ENCODE data around the gene TENM4.

Gene TENM4

DNA sequence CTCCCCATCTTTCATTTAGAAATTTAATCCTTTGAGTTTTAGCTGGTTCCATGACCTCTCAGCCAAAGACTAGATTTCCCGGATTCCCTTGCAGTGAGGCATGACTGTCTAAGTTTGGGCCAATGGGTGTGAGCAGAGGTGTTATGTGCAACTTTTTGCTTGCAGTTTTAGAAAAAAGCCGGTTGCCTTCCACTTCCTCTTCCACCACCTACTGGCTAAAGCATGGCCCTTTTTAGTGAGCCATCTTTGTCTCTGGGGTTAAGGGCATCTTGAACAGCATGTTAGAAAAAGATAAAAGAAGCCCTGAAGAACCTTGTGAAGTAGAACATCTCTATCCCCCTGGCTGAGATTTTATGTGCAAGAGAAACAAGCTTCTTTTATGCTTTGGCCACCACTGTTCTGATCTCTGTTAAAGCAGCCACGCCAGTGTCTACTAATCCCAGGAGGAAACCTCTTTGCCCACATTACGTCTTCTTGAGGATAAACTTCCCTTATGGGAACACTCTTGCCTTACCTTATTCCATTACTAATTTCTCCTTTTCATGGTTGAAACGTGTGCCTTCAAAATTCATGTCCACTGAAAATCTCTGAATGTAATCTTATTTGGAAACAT, 279.9 kb downstream of the TENM4 start:
- no peak for DNase-seq

- no peak for DNase-seq
Measured at GRCh38 chr11:79159657-79160450, 281.0 kb downstream of the TENM4 start.

- DNase-seq, result no peak
Measured at GRCh38 chr11:79157738-79158137, 283.1 kb downstream of the TENM4 start.

- no peak for DNase-seq
Measured at GRCh38 chr11:79156031-79156430, 284.8 kb downstream of the TENM4 start.

DNA sequence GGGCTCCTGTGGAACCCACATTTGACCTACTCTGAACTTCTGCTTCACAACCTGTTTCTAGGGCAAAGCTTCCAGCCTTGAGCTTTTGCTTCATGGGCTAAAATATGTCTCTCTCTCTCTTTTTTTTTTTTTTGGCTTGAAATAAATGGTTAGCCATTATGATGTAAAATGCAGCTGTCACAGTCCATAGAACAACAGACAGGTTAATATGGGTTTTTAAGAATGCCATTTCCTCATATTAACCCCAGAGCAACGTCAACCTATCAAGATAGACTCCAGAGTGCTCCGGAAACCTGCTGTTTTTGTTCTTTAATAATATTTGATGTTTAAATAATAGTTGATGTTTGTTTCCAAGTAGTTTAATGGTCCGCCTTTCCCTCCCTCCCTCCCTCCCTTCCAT, 285.6 kb downstream of the TENM4 start:
- DNase-seq, result no peak

GRCh38 chr11:79152511-79152910, 288.3 kb downstream of the TENM4 start:
- DNase-seq, result no peak

DNA sequence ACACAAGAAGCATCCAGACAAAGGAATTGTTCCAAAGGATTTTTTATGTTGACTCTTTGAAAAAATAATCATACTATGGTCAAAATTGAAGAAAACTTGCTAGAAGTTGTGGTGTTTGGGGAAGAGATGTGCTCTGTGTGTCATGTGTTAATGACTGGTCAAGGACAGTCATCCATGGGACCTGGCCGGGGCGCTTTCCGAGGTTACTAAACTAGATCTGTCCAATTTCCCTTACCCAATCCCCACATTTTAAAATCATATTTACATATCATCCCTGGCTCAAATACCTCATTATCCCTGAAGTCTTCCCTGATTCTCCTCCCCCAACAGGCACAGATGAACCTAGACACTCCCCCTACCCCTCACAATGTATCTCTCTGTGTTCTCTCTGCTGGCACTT, 289.4 kb downstream of the TENM4 start:
- no peak for DNase-seq

GRCh38 chr11:79150966-79151365, 289.9 kb downstream of the TENM4 start:
- no peak for DNase-seq

DNA sequence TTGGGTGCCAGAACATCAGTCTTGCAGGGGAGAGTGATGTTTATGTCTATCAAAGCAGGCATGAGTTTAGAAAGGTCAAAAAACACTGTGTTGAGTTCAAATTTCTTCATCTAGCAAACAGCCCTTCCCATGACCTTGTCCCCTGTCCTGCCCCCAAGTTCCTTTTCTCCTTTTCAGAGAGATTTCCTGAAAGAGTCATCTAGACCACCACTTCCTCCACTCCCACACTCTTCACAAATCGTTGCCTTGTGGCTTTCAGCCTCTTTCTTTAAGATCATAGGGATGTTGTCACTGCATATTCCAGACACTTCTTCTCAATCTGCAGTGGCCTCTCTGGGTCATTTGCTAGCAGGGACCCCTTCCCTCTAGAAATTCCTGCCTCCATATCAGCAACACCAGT, 290.5 kb downstream of the TENM4 start:
- no peak for DNase-seq

DNA sequence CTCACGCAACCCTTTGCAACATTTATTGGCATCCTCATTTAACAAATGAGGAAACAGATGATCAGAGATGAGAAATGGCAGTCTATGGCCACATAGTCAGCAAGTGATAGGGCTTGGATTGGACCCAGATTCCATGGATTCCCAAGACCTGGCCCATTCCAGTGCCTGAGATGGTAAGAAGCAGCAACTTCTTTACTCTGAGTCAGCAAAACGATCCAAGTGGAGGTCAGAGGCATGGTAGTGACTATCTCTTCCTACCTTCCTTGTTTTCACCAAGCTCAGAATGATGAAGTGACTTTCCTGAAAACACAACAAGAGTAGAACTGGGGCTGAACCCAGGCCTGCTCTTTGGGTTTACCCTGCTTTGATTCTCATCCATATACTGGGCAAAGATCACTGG, 293.1 kb downstream of the TENM4 start:
- no peak for DNase-seq

GRCh38 chr11:79147011-79147410, 293.8 kb downstream of the TENM4 start:
- no peak for DNase-seq

DNA sequence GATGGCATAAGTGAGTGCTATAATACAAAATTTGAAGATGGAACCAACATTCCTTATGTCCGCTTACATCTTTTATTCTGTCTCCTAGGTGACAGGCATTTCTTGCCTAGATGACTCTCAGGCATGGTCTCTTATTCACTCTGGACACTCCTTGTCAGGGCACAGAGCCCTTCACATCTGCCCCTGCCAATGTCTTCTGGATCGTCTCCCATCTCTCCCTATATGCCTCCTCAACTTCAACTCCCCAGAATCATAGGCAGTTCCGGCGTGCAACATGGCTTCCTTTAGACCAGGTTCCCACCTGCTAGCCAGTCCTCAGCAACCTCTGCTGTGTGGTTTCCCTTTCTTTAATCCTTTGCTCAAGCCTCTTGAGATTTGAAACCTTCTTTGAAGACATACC, 300.9 kb downstream of the TENM4 start:
- DNase-seq, result no peak

DNA sequence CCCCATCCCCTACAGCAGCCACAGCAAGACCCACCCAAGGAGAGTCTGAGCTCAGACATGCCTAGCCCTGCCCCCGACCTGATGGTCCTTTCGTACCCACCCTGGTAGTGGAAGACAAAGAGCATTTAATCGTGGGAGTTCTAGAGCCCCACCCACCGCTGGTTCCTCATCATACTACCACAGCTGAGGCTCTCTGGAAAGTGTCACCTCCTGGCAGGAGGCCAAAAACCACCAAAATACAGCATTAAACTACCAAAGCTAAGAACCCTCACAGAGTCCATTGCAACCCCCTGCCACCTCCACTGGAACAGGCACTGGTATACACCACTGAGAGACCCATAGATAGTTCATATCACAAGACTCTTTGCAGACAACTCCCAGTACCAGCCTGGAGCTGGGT, 311.1 kb downstream of the TENM4 start:
- DNase-seq, result no peak

- DNase-seq, result no peak
Measured at GRCh38 chr11:79128291-79128690, 312.5 kb downstream of the TENM4 start.

DNA sequence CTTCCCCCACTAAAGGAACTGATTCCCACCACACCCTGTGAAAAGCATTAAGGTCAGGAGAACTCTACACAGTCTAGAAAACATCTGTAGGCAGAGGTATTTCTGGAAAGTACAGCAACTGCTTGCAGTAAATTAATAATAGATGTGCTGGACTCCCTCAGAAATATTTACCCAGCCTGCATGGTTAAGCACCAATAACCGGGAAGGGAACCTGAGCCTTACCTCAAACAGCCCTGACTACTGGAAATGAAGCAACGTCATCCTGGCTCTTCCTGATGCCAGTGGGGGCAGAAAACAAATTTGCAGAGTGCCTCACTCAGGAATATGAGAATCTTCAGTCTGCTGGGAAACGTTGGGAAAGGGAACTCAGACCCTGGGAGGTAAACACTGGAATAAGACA, 318.1 kb downstream of the TENM4 start:
- DNase-seq, result no peak

GRCh38 chr11:79121351-79121750, 319.5 kb downstream of the TENM4 start:
- DNase-seq, result no peak

DNA sequence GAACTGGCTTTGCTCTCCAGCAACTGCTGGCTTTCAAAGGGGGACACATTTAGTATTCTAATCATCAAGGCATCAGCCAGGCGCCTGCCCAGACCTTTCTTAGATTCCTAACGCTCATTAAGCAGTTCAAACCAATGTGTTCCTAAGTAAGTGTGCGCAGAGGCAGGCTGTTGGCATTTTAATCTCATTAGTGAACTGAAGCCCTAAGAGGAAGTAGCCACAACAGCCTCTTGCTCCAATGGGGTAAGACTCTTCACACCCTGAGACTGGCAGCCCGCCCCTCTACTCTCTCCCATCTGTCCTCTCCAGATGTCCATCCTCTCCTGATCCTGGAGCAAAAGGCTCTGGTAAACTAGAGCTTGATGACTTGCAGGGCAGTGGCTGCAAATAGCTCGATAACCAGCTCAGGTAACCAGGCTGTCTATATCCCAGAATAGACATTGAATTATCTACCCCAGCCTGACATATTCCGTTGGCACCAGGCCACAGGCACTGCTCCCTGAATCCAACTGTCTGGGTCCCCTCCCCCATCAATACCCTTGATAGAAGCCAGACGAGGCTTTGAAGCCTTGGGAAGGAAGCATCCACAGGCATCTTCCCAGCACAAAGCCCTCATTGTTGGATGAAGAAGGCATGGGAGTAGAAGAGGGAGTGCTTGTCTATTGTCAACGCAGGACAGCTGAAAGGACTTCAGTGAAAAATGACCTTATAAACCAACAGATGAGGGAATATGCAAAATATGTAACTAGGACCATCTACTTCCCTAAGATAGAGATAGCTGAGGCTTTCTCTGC, 321.1 kb downstream of the TENM4 start:
- DNase-seq, result no peak

DNA sequence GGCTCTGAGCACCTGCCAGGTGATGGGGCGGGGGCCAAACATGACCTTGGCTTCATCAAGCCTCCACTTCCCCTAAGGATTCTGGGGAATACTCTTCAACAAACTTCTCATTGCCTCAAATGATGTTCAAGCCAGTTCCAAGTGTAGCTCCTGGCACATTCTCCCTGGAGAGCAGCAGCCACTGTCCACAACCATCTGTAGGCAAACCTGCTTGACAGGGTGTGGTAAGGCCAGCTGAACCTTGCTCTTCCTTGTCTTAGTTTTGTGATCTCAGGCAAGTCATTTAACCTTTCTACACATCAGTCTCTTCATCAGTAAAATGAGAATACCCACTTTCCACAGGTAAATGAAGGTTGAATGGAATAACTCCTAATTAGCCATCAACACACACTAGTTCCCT, 323.3 kb downstream of the TENM4 start:
- no peak for DNase-seq

DNA sequence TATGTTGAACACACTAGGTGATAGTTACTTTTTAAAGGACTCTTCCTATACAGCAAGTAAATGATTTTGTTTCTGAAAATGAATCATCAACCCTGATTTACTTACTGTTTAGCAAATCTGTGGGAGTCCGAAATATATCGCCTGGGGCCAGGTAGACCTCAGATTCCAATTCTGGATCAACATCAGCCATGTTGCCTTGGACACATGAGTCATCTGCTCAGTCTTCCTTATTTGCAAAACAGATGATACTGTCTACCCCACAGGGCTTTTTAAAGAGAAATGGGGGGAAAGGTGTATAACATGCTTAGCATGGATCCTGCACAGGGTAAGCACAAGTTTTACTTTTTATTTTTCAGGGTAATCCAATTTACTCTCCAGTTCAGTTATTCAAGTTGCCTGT, 324.2 kb downstream of the TENM4 start:
- DNase-seq, result no peak

DNA sequence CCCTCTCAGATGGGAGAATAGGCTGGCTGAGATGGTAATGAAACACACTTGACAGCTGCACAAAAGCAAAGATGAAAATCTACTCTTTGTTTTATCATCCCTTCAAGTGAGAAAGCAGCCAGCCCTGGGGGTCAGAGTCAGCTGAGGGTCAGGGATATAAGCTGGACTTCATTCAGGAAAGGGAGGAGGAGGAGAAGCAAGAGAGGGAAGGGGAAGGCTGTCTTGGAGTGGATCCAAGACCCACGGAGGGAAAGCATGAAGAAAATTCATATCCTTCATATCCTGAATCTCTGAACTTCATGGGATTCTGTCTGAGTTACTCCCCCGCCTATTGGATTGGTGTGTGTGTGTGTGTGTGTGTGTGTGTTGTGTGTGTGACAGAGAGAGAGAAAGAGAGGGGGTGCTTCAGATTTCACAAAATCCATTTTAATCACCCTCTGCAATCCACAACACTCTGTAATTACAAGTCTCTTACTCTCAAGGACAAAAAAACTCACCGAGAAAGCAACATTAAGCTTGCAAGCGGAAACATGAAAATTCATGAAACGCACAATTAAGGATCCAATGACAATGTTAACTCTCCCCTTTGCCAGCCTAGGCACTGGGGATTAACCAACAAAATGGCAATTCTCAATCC, 327.7 kb downstream of the TENM4 start:
- DNase-seq, result no peak

DNA sequence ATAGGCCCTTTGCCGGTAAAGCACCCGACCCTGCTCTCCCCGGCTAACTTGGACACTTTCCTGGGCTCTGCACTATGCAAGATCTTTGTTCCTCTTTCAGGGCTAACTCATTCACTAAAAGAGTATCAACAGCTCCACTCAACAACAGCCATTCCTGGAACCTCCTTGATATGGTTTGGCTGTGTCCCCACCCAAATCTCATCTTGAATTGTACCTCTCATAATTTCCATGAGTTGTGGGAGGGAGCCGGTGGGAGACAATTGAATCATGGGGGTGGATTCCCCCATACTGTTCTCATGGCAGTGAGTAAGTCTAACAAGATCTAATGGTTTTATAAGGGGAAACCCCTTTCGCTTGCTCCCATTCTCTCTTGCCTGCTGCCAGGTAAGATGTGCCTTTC, 330.0 kb downstream of the TENM4 start:
- no peak for DNase-seq

GRCh38 chr11:79110321-79110720, 330.5 kb downstream of the TENM4 start:
- DNase-seq, result no peak

DNA sequence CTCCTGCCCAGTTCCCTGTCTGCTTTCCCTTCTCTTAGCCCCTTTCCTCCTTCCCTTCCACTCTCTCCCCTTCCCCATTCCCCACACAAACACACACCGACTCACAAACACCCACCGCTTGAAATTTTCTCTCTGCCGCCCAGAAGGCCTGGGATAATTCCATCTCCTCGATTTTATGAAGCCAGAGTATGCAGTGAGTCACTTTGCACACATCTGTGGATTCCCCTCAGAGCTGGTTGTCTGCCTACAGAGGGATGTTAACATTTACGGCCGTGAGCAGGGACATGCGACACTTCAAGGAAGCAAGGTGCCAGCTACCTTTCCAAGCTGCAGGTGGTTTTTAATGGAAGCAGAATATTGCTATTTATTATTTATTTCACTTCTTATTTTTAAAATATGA, 332.0 kb downstream of the TENM4 start:
- no peak for DNase-seq

DNA sequence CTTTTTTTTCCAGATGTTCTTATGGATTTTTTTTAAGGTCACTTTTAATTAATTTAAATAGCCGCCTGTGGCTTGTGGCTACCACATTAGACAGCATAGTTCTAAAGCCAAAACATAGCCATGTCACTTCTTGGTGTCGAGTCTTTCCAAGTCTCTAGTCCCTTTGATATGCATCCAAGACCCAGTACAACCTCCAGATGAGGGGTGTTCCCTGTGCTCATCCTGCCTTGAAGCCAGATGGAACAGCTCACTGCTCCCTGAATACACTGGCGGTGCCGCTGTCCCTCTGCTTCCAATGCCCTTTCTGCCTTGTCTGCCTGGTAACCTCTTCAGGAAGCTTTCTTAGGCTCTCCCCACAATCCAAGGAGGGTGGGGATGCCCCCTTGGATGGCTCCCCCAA, 338.0 kb downstream of the TENM4 start:
- no peak for DNase-seq

Data from NCI-H187 (cell line).